ENCODE results near the gene ELF4. TPM values are rescaled to one million over a fixed set of nuclear protein-coding genes. Genes with fewer than 3 reads are reported as not detected.

The ELF4 gene
- total RNA-seq, 4 donors from 2014 or later, result 8.2 to 11.7 (median 10.2) TPM

DNA sequence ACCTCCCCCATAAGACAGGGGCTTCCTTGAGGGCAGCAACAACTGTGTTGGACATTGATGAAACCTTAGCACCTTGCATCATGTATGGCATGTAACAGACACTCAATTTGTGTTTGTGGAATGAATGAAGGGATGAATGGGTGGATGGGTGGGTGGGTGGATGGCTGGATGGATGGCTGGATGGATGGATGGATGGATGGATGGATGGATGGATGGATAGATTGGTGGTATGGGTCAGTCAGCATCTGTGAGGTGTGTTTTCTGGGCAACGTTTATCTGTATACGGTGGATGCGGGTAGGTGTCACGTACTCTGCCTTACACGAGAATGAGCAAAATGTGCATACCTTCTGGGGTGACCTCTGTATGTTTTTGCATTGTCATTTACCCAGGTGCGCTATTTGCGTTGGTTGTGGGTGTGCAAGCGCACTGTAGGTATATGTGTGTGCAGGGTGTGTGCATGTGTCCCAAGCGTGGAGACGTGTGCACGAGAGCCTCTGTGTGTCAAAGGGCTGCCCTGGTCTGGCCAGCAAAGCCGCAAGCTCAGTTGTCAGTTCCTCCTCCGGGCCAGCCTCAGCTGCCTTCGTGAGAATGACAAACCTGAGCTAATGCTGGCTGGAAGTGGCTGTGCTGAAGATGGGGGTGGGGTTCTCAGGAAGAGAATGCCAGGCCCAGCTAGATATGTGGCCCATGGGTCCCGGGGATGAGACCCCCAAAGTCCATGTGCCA, 26.5 kb downstream of the ELF4 start:
- WGBS, 2 donors, result 77 to 85% methylated on average over 10 to 15 of the region's 15 CpGs
- Histone ChIP-seq H3K4me3 (no peak overlapping the region), H3K27ac (no peak overlapping the region), H3K36me3 (no peaks in the 10 kb centered on the region), H3K4me1 (peaks cover 0 to 38% (median 10%) of the 10 kb centered on the region in 4 donors), H3K9me3 (no peaks in the 10 kb centered on the region), H3K27me3 (no peaks in the 10 kb centered on the region)
- no peak for DNase-seq (ENCODE audit: low spot score in 2 of 2)
- TF ChIP-seq, protein P1, sequence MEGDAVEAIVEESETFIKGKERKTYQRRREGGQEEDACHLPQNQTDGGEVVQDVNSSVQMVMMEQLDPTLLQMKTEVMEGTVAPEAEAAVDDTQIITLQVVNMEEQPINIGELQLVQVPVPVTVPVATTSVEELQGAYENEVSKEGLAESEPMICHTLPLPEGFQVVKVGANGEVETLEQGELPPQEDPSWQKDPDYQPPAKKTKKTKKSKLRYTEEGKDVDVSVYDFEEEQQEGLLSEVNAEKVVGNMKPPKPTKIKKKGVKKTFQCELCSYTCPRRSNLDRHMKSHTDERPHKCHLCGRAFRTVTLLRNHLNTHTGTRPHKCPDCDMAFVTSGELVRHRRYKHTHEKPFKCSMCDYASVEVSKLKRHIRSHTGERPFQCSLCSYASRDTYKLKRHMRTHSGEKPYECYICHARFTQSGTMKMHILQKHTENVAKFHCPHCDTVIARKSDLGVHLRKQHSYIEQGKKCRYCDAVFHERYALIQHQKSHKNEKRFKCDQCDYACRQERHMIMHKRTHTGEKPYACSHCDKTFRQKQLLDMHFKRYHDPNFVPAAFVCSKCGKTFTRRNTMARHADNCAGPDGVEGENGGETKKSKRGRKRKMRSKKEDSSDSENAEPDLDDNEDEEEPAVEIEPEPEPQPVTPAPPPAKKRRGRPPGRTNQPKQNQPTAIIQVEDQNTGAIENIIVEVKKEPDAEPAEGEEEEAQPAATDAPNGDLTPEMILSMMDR (IDR thresholded peaks at IDR 0.05), result no peak
- no peak for TF ChIP-seq POLR2A (IDR thresholded peaks at IDR 0.05)
- TF ChIP-seq EP300 (IDR thresholded peaks at IDR 0.05), result no peak

DNA sequence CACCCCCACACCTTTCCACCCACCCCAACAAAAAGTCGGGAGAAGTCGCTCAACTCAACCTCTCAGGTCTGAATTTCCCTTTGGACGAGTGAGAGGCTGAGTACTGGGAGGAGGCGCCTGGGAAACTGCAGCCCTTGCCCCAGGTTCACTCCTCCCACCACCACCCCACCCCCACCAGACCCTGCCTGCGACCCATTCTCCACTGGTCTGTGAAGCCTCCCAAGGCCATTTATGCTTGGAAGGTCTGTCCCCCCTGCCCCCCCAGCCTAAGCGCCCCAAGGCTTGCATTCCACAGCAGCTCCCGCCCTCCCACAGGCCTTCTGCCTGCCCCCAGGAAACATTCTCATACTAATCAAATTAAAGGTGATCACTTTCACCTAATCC, 27.2 kb downstream of the ELF4 start:
- WGBS, 2 donors, result 39 to 54% methylated on average over 5 to 7 of the region's 7 CpGs

DNA sequence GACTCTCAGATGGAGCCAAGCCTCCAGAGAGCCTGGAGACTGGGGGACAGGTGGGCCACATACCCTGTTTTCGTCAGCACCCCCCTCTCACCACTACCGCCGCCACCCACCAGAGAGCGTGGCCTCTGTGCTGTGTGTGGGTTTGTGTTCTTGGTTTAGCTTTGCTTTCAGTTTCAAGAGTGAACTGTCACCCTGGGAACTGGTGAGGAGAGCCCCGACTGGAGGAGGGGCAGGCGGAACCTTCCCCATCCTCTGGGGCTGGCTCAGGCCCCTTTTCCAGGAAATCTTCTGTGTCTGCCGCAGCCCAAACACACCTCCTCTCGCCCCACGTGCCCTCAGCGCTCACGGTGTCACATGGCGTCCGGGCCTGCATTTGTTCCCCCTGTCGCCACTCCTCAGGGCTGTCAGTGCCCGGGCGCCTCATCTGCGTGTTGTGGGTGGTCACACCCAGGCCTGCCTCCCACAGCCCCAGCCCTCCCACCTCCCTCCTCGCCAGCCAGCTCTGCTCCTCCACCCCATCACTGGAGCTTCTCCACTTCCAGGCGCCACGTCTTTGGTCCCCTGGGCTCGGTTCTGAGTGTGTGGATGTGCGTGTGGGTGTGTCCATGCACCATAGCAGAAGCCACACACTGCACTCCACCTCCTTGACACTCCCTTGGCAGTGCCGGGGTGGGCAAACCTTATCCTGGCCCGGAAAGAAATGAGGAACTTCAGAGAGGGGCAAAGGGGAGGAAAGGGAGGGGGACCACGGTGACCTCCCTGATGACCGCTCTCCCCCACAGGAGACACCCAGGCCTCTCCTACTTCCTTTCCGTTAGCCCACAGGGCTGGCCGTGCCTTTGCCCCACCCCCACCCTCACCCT, 27.8 kb downstream of the ELF4 start:
- Histone ChIP-seq H3K4me1 (peaks cover 0 to 38% (median 10%) of the 10 kb centered on the region in 4 donors), H3K27me3 (no peaks in the 10 kb centered on the region), H3K36me3 (no peaks in the 10 kb centered on the region), H3K27ac (peak overlapping the region in 3 of 4 donors; percentile 42 to 71 (median 70)), H3K4me3 (peak overlapping the region in 2 of 4 donors; percentile 12 to 21), H3K9me3 (no peaks in the 10 kb centered on the region)
- TF ChIP-seq, protein P1 (IDR thresholded peaks at IDR 0.05), result peak in 3 of 5 experiments; percentile 8 to 37 (median 34)
- no peak for TF ChIP-seq POLR2A (IDR thresholded peaks at IDR 0.05)
- WGBS, 2 donors, result 25 to 50% methylated on average over 20 to 27 of the region's 28 CpGs
- no peak for DNase-seq (ENCODE audit: low spot score in 2 of 2)

More for the DNA sequence above, 27.2 kb downstream of the ELF4 start:
- TF ChIP-seq POLR2A (IDR thresholded peaks at IDR 0.05) (no peak), EP300 (IDR thresholded peaks at IDR 0.05) (no peak)
- TF ChIP-seq, protein P1 (IDR thresholded peaks at IDR 0.05), result no peak
- DNase-seq (ENCODE audit: low spot score in 2 of 2), result no peak
- no peaks in the 10 kb centered on the region for H3K27me3 ChIP-seq
- H3K4me3 ChIP-seq, result no peak overlapping the region
- peaks cover 0 to 38% (median 10%) of the 10 kb centered on the region in 4 donors for H3K4me1 ChIP-seq
- H3K27ac ChIP-seq, result peak overlapping the region in 2 of 4 donors; percentile 42 to 70
- no peaks in the 10 kb centered on the region for H3K9me3 ChIP-seq
- H3K36me3 ChIP-seq, result no peaks in the 10 kb centered on the region

DNA sequence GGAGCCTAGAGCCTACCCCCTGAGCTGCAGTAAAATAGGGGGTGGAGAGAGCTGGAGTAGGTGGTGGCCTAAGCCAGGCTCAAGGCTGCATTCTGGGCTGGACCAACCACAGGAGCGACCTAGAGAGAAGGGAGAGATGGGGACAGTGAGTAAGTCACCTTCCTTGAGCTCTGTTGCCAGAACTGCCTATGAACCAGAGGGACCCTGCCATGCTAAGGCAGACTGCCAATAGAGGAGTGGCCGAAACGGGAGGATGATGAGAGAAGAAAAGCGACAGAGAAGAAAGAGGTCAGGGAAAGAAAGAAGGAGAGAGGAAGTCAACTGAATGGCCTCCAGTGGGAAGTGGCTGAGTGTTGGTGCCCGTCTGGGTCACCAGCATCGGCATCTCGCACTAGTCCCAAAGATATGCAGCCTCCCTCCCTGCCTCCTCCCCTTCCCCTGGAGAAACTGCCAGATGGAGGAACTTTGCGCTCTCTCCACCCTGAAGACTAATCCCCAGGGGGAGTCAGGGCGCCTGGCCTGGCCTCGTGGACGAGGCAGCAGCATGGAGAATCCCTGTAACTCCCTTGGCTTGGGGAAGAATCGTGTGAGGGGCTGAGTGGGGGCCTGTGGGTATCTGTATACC, 28.8 kb downstream of the ELF4 start:
- H3K27ac ChIP-seq, result peak overlapping the region in 3 of 4 donors; percentile 42 to 71 (median 70)
- 30 to 45% methylated on average over 10 to 12 of the region's 12 CpGs for WGBS, 2 donors
- DNase-seq (ENCODE audit: low spot score in 2 of 2), result no peak
- H3K36me3 ChIP-seq, result no peaks in the 10 kb centered on the region
- H3K9me3 ChIP-seq, result no peaks in the 10 kb centered on the region
- peaks cover 0 to 30% (median 10%) of the 10 kb centered on the region in 4 donors for H3K4me1 ChIP-seq
- H3K27me3 ChIP-seq, result no peaks in the 10 kb centered on the region
- no peak overlapping the region for H3K4me3 ChIP-seq
- TF ChIP-seq, protein P1 (IDR thresholded peaks at IDR 0.05), result no peak
- TF ChIP-seq POLR2A (IDR thresholded peaks at IDR 0.05), result no peak
- no peak for TF ChIP-seq EP300 (IDR thresholded peaks at IDR 0.05)
